HG02588 (cell line): Measurements from ENCODE around the gene METTL26.

Experiments
- ATAC-seq: cut with Tn5 transposase; IDR thresholded peaks from one replicate; pipeline ENCODE4 v1.9.1; 2021; ENCODE audit warnings: mild to moderate bottlenecking, moderate library complexity; ENCODE audit not compliant: unreplicated experiment

METTL26 gene

GRCh38 chr16:586047-586644 is 50.0 kb downstream of the METTL26 start:
- no peak for ATAC-seq

- no peak for ATAC-seq
These were observed 50.8 kb downstream of the METTL26 start for GRCh38 chr16:585351-585750.
